Stomach (tissue), 9 donors: ENCODE results near the gene ITGB7. TPM values are rescaled to one million over a fixed set of nuclear protein-coding genes. Genes with fewer than 3 reads are reported as not detected.
"Not testable (repeated sequence)": the region's sequence is repeated elsewhere in the genome, so short reads cannot be mapped to it uniquely, and the experiment has no call there.

Source experiments
- DNase-seq, 2 donors: peaks; one replicate each; pipeline versions ENCODE4 v3.0.0 to v3.0.0-alpha.2; 2013 to 2019
- H3K27ac ChIP-seq, 5 donors: fragments of 200-600 bp in 4 of 5; sonication (generic) in 4 of 5; one replicate each; pipeline ENCODE4 v1.5.1; 2013 to 2019; ENCODE audit warnings: mild to moderate bottlenecking in 1 of 5, moderate library complexity in 1 of 5
- H3K27me3 ChIP-seq, 3 donors: fragments of 200-600 bp; sonication (generic); one replicate each; pipeline ENCODE4 v1.5.1; 2017 to 2019; ENCODE audit warnings: mixed run types in 1 of 3
- H3K36me3 ChIP-seq, 4 donors: fragments of 200-600 bp; sonication (generic); 1 replicate in 3 of 4; 2 replicates in 1 of 4; pipeline ENCODE4 v1.5.1; 2016 to 2019
- H3K4me1 ChIP-seq, 4 donors: fragments of 200-600 bp; sonication (generic); one replicate each; pipeline ENCODE4 v1.5.1; 2016 to 2019
- H3K4me3 ChIP-seq, 4 donors: fragments of 200-600 bp; sonication (generic) in 3 of 4; one replicate each; pipeline ENCODE4 v1.5.1; 2016 to 2019; ENCODE audit warnings: mild to moderate bottlenecking in 1 of 4
- H3K9me3 ChIP-seq, 4 donors: fragments of 200-600 bp; sonication (generic); one replicate each; pipeline ENCODE4 v1.5.1; 2016 to 2019
- CTCF ChIP-seq, 7 experiments: fragments of 450-650 bp in 4 of 7; fragments of 200-600 bp in 3 of 7; sonication (generic) in 3 of 7; IDR thresholded peaks; one replicate each; pipeline ENCODE4 v1.5.1; 2016 to 2019; ENCODE audit warnings: antibody characterized with exemption in 7 of 7, control low read depth in 2 of 7, mild to moderate bottlenecking in 1 of 7
- EP300 ChIP-seq: sonication (generic); formaldehyde crosslinking; IDR thresholded peaks from one replicate; pipeline ENCODE4 v1.6.1; 2017; ENCODE audit warnings: antibody characterized with exemption
- POLR2A ChIP-seq, 4 donors: fragments of 450-650 bp; IDR thresholded peaks; one replicate each; pipeline ENCODE4 v1.6.1; 2016; ENCODE audit warnings: antibody characterized with exemption in 4 of 4, control low read depth in 2 of 4, mild to moderate bottlenecking in 1 of 4, moderate library complexity in 1 of 4
- POLR2AphosphoS5 ChIP-seq, 3 donors: sonication (generic); formaldehyde crosslinking; IDR thresholded peaks; one replicate each; pipeline ENCODE4 v1.6.1; 2016; ENCODE audit warnings: antibody characterized with exemption in 3 of 3
- WGBS, 5 donors: extraction: QIAGEN DNeasy Blood & Tissue Kit in 3 of 5; methylation state at CpG; one replicate each; pipeline versions ENCODE4 v1.1.5 to v1.1.7; 2013 to 2018; 5-methylcytosine and 5-hydroxymethylcytosine counted together
- intact Hi-C: fragments of 100-400 bp; cut with DNase I; formaldehyde crosslinking; loops from one replicate; pipeline ENCODE4 v1.15.1; 2023; ENCODE audit warnings: low total_unique reads
- polyA plus RNA-seq, 3 donors: library from polyadenylated mRNA; stranded (reverse); fragments of 200-250 nt; gene quantifications; one replicate each; pipeline ENCODE4 v1.2.3, GENCODE V29; 2013
- total RNA-seq, 5 donors: library from RNA; depleted of rRNA; stranded (reverse); fragments of >200 nt; gene quantifications; one replicate each; pipeline versions ENCODE4 v1.1.0 to v1.2.3, GENCODE V29; 2014 to 2016
- donor health status: healthy with polysubstance abuse.
- donor health status: Bipolar disorder and iron deficiency.
- donor health status: healthy.

ITGB7 gene
- total and polyA plus RNA-seq, 8 donors: 0.56 to 29.5 (median 4.2) TPM; not detected in 2

- H3K27ac ChIP-seq: no peak overlapping the region
- H3K4me3 ChIP-seq: no peak overlapping the region
- no peak for TF ChIP-seq CTCF (IDR thresholded peaks at IDR 0.05)
- TF ChIP-seq EP300: no peak
- TF ChIP-seq POLR2AphosphoS5 (IDR thresholded peaks at IDR 0.05): no peak
- TF ChIP-seq POLR2A (IDR thresholded peaks at IDR 0.05): no peak
- H3K36me3 ChIP-seq: peaks cover 10 to 53% (median 37%) of the 10 kb centered on the region in 4 donors
- DNase-seq: no peak
- intact Hi-C loops: no loop called here
- H3K9me3 ChIP-seq: no peaks in the 10 kb centered on the region
- H3K4me1 ChIP-seq: no peaks in the 10 kb centered on the region
- no peaks in the 10 kb centered on the region for H3K27me3 ChIP-seq
These were observed 40.2 kb downstream of the ITGB7 start for GRCh38 chr12:53166837-53167236.

- DNase-seq, intact Hi-C loops, H3K27ac ChIP-seq, H3K4me1 ChIP-seq, H3K4me3 ChIP-seq, H3K27me3 ChIP-seq, H3K9me3 ChIP-seq: not testable (repeated sequence)
- WGBS, 5 donors: 90 to 100% (median 94%) methylated on average over 2 of the region's 2 CpGs
- peaks cover 0 to 24% (median 12%) of the 10 kb centered on the region in 4 donors for H3K36me3 ChIP-seq
These were observed 44.0 kb downstream of the ITGB7 start for GRCh38 chr12:53163008-53163407.

GRCh38 chr12:53161119-53161911 is 45.7 kb downstream of the ITGB7 start:
- Histone ChIP-seq H3K27me3 (no peaks in the 10 kb centered on the region), H3K36me3 (peaks cover 0 to 23% (median 3%) of the 10 kb centered on the region in 4 donors), H3K27ac (no peak overlapping the region), H3K4me1 (peaks cover 0 to 11% (median 7%) of the 10 kb centered on the region in 4 donors), H3K4me3 (no peak overlapping the region), H3K9me3 (no peaks in the 10 kb centered on the region)
- 82 to 93% (median 90%) methylated on average over 6 to 8 of the region's 8 CpGs for WGBS, 5 donors
- DNase-seq: no peak
- TF ChIP-seq EP300 (no peak), CTCF (IDR thresholded peaks at IDR 0.05) (no peak), POLR2A (IDR thresholded peaks at IDR 0.05) (no peak), POLR2AphosphoS5 (IDR thresholded peaks at IDR 0.05) (no peak)
- intact Hi-C loops: no loop called here

- Histone ChIP-seq H3K4me1 (peaks cover 0 to 11% (median 7%) of the 10 kb centered on the region in 4 donors), H3K4me3 (no peak overlapping the region), H3K36me3 (peaks cover 0 to 18% (median 3%) of the 10 kb centered on the region in 4 donors), H3K27me3 (no peaks in the 10 kb centered on the region), H3K9me3 (no peaks in the 10 kb centered on the region), H3K27ac (no peak overlapping the region)
- TF ChIP-seq CTCF (IDR thresholded peaks at IDR 0.05) (no peak), EP300 (no peak), POLR2AphosphoS5 (IDR thresholded peaks at IDR 0.05) (no peak), POLR2A (IDR thresholded peaks at IDR 0.05) (no peak)
- intact Hi-C loops: no loop called here
- 82 to 96% (median 91%) methylated on average over 2 of the region's 2 CpGs for WGBS, 5 donors
- no peak for DNase-seq
These were observed 46.4 kb downstream of the ITGB7 start for GRCh38 chr12:53160673-53161072.

GRCh38 chr12:53160000-53160399 is 47.1 kb downstream of the ITGB7 start:
- Histone ChIP-seq H3K4me3 (no peak overlapping the region), H3K9me3 (no peaks in the 10 kb centered on the region), H3K27ac (peak overlapping the region in 1 of 5 donors; percentile 11), H3K27me3 (no peaks in the 10 kb centered on the region), H3K36me3 (peaks cover 0 to 15% (median 3%) of the 10 kb centered on the region in 4 donors), H3K4me1 (peaks cover 0 to 11% (median 7%) of the 10 kb centered on the region in 4 donors)
- no peak for DNase-seq
- TF ChIP-seq CTCF (IDR thresholded peaks at IDR 0.05) (no peak), EP300 (no peak), POLR2AphosphoS5 (IDR thresholded peaks at IDR 0.05) (no peak), POLR2A (IDR thresholded peaks at IDR 0.05) (no peak)
- 81 to 86% (median 84%) methylated on average over 16 of the region's 16 CpGs for WGBS, 5 donors
- intact Hi-C loops: loop anchor here (5.0 kb wide), 1 partner anchor 37 kb away; no protein-coding TSS in a partner anchor
